GM18909 (cell line): ENCODE measurements around the gene GCAT.
"Not testable (repeated sequence)": the region's sequence is repeated elsewhere in the genome, so short reads cannot be mapped to it uniquely, and the experiment has no call there.

Experiments used
- ATAC-seq: cut with Tn5 transposase; IDR thresholded peaks from one replicate; pipeline ENCODE4 v1.9.1; 2021; ENCODE audit warnings: mild to moderate bottlenecking; ENCODE audit not compliant: unreplicated experiment, poor library complexity

GCAT gene

GRCh38 chr22:37781434-37782059, 26.2 kb upstream of the GCAT start:
- ATAC-seq, result no peak

GRCh38 chr22:37782340-37783168, 25.2 kb upstream of the GCAT start:
- no peak for ATAC-seq

- no peak for ATAC-seq
These were observed 22.8 kb upstream of the GCAT start for GRCh38 chr22:37784829-37785495.

- ATAC-seq, result no peak
These were observed 17.5 kb upstream of the GCAT start for GRCh38 chr22:37790234-37790633.

- no peak for ATAC-seq
These were observed 15.2 kb upstream of the GCAT start for GRCh38 chr22:37792494-37792893.

- ATAC-seq, result no peak
These were observed 13.4 kb upstream of the GCAT start for GRCh38 chr22:37794376-37794775.

GRCh38 chr22:37796079-37796478, 11.7 kb upstream of the GCAT start:
- no peak for ATAC-seq

- not testable (repeated sequence) for ATAC-seq
These were observed 10.5 kb upstream of the GCAT start for GRCh38 chr22:37797259-37797658.

- ATAC-seq, result no peak
These were observed 9.7 kb upstream of the GCAT start for GRCh38 chr22:37797874-37798500.

- not testable (repeated sequence) for ATAC-seq
These were observed 7.8 kb upstream of the GCAT start for GRCh38 chr22:37799979-37800378.

- ATAC-seq, result no peak
These were observed 5.8 kb upstream of the GCAT start for GRCh38 chr22:37801946-37802309.

GRCh38 chr22:37802310-37803194, 5.2 kb upstream of the GCAT start:
- ATAC-seq, result no peak

GRCh38 chr22:37803195-37803638, 4.5 kb upstream of the GCAT start:
- ATAC-seq, result no peak

GRCh38 chr22:37803639-37804351, 3.9 kb upstream of the GCAT start:
- ATAC-seq, result no peak

- no peak for ATAC-seq
These were observed 3.3 kb upstream of the GCAT start for GRCh38 chr22:37804352-37804880.

GRCh38 chr22:37804881-37805809, 2.6 kb upstream of the GCAT start:
- no peak for ATAC-seq

- no peak for ATAC-seq
These were observed 1.9 kb upstream of the GCAT start for GRCh38 chr22:37805810-37806277.
